GM18868 (cell line): Measurements from ENCODE around the gene CD63.
"Not testable (repeated sequence)": the region's sequence is repeated elsewhere in the genome, so short reads cannot be mapped to it uniquely, and the experiment has no call there.

ENCODE experiments used
- ATAC-seq: cut with Tn5 transposase; IDR thresholded peaks from one replicate; pipeline ENCODE4 v1.9.1; 2021; ENCODE audit warnings: mild to moderate bottlenecking, moderate library complexity; ENCODE audit not compliant: unreplicated experiment

Gene CD63, protein sequence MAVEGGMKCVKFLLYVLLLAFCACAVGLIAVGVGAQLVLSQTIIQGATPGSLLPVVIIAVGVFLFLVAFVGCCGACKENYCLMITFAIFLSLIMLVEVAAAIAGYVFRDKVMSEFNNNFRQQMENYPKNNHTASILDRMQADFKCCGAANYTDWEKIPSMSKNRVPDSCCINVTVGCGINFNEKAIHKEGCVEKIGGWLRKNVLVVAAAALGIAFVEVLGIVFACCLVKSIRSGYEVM

DNA sequence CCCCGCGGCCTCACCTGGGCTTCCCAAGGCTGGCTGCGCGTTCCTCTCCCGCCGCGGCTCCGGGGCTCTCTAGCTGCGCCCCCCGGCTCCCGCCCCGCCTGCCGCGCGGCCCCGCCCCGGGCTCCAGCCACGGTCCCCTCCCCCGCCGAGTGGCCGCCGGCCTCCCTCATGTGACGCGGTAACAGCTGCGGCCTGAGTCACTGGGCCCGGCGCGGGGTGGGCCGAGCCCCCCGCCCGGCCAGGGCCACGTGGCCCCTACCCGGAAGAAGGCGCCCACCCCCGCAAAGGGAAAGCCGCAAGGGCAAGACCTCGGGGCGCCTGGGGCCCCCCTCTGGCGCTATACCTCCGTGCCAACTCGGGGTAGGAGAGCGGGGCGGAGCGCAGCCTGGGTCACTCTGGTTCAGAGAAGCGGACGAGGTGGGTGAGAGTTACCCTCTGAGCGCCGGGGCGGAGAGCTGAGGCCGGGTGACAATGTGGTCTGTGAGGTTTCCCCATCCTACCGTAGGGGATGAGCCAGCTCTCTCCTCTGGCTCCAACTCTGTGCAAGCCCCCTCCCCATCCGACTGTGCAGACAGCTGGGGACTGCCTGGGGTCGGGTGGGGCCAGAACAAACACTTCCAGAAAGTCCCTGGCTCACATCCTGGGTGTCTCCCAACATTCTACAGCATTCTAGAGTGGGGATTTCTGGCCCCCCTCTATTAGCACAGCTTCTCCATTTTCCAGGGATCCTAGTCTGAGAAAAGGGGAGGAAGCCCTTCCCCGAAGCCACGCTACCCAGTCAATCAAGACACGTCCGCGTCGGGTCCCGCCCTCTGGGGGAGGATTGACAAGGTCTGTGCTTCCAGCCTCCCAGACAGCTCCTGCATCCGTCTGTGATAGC, at the start of gene CD63:
TSS of gene CD63 (minus strand) at position 71 of the 880 bp plus-strand sequence. CDS start 668 bp downstream, outside the sequence.
- peak; percentile 65 for ATAC-seq

DNA sequence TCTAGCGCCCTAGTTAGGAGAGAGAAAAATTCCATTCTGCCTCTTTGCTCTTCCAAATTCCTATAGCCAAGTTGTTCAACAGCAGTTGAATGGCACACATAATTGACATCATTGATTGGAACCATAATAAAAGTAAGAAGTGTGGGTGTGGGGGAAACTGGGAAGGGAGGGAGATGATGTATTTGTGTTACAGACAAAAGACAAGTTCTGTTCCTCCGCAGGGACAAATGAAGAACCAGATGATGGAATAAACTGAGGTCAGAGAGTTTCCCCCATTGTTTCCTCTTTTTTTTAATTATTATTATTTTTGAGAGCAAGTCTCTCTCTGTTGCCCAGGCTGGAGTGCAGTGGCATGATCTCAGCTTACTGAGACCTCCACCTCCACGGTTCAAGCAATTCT, 49.0 kb upstream of the CD63 start:
- ATAC-seq = no peak

DNA sequence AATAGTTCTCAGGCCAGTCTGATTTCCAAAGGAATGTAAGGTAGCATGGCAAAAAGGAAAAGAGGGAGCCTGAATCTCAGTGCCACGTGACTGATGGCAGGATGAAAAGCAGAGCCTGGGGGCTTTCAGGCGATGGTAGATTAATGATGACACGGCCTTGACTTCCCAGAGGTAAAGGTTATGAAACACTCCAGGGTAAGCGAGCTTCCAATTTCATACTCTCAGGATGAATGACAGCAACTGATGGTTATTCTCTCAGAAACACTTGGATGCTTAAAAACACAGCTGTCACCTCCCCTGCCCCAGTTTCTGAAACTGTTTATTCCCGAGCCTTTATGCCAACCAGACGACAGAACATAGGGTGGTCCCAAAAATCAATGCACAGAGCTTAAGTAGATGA, 42.9 kb upstream of the CD63 start:
- no peak for ATAC-seq

DNA sequence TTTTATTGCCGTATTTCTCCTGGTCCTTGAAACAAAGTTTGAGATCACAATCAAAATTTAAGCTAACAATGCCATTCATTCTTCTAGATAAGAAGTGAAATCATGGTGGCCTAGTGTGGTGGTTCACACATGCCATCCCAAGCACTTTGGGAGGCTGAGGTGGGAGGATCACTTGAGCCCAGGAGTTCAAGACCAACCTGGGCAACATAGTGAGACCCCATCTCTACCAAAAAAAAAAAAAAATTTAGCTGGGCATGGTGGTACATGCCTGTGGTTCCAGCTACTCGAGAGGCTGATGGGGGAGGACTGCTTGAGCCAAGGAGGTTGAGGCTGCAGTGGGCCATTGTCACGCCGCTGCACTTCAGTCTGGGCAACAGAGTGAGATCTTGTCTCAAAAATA, 38.3 kb upstream of the CD63 start:
- no peak for ATAC-seq

DNA sequence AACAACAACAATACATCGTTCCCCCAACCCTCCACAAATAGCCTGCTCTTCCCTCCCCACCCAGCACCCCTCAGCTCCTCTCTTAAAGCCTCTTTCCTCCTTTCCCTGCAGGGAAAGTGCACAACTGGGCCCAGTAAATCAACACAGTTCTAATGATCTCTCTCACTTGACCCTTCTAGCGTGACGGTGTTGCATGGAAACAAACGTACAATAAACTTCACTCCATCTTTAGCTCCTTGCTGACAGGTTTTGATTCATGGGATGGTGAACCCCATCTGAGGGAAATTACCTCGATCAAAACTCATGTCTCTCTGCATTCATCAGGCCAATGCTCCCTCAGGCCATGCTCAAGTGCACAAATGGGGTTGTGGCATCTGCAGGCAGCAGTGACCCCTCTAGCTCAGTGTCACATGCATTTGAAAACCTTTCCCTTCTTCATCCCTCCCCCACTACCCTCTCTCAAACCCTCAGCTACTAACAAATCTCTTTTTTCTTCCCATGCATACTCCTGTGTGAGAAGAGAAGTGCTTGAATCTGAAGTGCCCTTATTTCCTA, 37.0 kb upstream of the CD63 start:
- ATAC-seq = no peak

DNA sequence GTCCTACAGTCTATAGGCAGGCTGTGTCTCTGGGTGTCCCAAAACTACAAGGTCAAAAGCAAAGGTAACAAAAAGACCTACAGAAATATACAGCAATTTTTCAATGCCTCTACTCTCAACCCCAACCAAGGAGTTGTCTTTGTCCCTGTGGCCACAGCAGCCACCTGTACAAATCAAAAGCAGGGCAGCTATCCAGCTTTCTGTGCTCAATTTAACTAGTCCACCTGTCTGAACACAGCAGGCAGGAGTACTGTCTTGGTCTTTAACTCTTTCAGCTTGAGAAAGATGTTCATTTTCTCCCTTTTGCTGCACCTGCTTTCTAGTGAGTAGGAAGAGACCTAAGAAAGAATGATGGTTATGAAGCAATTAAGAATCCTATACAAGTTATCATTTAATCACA, 33.8 kb upstream of the CD63 start:
- ATAC-seq = no peak

DNA sequence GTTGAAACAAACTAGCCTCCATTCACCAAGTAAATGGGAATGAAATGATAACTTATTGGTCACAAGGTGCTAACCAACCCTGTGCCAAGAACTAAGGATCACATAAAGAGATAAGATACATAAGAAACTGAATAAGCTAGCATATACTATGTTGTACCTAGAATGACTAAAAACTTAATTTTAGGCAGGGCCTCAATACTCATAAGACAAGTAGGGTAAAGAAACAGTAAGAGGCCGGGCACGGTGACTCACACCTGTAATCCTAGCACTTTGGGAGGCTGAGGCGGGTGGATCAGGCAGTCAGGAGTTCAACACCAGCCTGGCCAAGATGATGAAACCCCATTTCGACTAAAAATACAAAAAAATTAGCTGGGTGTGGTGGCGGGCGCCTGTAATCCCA, 31.9 kb upstream of the CD63 start:
- ATAC-seq = no peak

DNA sequence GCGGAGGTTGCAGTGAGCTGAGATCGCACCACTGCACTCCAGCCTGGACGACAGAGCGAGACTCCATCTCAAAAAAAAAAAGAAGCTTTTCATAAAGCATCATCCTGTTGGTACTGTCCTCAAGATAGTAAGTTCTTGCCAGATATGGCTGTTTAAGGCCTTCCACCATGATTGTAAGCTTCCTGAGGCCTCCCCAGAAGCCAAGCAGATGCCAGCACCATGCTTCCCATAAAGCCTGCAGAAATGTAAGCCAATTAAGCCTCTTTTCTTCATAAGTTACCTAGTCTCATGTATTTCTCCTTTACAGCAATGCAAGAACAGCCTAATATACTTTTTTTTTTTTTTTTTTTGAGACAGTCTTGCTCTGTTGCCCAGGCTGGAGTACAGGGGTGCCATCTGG, 29.8 kb upstream of the CD63 start:
- not testable (repeated sequence) for ATAC-seq

DNA sequence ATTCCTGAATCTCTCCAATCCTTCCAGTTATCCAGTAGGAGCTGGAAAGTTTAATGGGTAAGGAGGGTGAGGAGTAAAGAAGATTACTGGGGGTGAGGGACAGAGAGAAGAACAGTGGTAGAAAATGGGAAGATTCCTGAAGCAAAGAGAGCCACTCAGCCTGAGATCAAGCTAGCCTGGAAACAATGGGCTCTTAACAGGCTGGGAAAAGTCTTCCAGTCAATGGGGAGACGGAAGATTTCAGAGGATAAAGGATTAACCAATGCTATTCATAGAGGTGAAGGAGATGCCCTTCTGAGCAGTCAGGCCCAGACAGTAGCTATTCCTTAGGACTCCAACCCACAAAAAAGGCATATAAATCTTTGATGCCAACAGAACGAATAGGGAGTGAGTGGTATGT, 28.9 kb upstream of the CD63 start:
- ATAC-seq = no peak

DNA sequence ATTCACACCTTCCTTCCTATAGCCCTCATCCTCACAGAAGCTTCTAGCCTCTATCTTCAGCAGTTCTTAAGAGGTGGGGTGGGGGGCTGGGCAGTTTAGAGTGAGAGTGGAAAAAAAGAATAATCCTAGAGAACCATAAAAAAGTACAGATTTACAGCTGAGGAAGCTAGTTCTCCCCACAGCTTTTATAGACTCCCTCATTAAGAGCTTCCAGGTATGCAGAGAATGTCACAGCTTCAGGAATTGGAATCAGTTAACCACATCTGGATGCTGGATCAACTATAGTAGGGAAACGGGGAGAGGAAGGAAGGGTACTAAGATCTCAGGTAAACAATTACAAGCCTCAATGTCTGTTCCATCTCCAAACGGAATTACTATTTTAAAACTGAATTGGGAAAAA, 26.4 kb upstream of the CD63 start:
- no peak for ATAC-seq

DNA sequence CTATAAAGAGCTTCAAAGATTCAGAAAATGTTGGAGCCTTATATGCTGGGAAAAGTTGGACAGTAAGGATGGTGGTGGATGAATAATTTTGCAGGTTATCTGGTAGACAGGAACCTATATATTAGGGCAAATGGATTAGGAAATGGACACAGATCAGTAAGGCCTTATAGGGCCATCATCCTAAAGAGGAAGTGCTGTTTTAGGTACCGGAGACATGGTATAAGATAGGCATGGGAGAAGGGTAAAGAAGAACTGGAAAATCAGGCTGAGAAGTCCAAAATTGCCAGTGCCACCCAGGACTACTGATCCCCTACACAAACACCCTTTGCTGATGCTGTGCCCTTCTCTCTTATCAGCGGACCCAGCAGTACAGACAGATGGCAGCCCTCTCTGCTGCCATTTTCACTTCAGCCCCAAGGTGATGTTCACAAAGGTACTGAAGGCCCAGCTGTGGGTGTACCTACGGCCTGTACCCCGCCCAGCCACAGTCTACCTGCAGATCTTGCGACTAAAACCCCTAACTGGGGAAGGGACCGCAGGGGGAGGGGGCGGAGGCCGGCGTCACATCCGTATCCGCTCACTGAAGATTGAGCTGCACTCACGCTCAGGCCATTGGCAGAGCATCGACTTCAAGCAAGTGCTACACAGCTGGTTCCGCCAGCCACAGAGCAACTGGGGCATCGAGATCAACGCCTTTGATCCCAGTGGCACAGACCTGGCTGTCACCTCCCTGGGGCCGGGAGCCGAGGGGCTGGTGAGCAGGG, 19.6 kb upstream of the CD63 start:
- no peak for ATAC-seq

DNA sequence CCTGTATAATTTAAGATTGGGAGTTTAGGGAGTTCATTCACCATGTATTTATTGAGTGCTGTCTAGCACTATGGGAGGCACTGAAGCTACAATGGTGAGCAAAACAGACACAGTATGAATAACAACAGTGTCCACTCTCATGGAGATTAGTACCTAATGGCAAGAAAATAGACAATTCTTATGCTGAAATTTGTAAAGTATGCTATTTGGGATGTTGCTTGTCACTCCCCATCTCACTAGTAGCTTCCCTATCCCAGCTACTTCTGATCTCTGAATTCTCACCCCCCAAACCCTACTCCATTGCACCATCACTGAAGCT, 18.1 kb upstream of the CD63 start:
- ATAC-seq = no peak

DNA sequence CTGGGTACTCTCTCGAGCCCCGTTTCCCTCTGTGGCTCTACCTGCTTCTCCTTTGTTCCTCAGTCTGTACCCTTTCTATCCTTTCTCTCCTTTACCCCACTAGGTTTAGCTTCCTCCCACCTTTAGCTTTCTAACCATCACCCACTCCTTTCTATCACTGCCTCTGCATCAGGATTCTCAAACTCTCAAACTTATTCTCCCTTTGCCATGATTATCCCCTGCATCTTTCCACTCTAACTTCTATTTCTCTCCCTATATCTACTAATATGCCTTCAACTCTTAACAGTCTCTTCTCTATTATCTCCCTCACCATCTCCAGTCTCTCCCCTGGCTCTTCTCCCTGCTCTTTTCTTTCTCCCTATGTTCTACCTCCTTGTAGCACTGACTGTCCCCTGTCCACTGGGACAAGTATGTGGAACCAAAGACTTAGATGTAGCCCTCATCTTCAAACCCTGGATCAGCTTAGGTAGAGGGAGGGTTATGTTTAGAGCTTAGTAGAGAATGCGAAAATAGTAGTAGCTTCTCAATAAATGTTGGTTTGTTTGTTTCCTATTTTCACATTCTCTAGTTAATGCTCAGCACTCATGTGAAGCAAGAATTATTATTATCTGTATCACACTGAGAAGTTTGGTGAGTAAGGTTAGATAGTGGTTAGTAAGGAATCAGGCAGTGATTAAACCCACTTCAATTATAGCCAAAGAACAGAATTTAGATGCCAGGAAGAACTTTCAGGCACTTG, 17.5 kb upstream of the CD63 start:
- ATAC-seq = no peak

DNA sequence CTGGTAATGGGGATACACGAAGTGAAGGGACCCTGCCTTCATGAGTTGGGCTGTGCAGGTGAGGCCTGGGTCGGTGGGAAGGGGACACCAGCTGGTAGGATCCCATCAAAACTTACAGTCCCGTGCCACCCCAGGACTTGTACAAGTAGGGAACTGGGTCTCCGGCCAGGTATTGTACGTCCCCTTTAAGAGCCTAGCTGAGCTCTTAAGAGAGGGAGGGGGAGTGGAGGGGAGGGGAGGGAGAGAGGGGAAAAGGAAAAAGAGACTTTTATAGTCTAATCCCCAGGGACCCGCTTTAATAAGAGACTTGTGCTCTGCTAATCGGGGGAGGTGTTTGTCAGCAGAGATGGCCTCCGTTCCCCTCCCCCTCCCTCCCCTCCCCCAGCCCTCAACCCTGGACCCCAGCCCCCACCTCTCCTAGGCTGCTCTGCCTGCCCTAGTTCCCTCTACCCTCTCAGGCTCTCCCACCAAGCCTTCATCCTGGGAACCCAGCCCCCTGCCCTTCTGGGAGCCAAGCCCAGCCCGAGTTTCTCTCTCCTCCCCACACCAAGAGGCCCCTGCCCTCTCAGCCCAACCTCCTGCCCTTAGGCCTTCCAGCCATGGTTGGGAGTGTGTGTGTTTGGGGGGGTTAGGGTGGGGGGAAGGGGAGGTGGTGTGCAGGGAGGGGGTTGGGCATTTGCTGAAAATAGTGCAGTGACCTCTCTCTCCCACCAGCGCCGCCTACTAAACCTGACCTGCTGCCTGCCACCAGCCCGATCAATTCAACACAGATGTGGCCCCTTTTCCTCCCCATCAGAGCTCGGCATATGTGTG, 16.8 kb upstream of the CD63 start:
- ATAC-seq = no peak

DNA sequence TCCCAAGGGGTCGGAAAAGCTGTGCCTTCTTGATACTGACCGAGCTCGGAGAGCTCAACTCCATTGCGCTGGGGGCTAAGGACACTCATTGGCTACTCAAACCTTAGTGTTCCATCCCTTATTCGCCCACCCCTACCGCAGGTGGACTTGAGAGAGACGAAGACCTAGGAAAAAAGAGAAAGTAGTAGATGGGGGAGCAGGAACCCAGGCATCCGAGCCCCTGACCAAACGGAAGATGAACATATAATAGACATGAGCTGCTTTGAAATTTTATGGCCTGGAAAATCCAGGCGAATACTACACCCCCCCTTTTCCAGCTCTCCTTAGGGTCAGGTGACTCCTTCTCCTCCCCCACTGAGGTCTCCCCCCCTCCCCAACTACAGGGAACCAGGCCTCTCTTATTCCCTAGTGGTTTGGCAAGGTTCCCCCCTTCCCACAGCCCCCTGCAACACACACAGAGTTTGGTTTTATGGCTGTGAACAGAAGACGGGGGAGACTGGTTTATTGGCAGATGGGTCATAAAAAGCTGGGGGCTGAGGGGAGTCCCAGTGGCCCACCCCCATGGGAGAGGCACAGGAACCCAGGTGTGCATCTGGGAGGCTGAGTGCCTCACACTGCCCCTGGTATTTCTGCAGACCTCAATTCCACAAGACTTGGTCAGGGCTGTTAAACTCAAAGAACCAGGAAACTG, 15.7 kb upstream of the CD63 start:
- ATAC-seq = no peak

DNA sequence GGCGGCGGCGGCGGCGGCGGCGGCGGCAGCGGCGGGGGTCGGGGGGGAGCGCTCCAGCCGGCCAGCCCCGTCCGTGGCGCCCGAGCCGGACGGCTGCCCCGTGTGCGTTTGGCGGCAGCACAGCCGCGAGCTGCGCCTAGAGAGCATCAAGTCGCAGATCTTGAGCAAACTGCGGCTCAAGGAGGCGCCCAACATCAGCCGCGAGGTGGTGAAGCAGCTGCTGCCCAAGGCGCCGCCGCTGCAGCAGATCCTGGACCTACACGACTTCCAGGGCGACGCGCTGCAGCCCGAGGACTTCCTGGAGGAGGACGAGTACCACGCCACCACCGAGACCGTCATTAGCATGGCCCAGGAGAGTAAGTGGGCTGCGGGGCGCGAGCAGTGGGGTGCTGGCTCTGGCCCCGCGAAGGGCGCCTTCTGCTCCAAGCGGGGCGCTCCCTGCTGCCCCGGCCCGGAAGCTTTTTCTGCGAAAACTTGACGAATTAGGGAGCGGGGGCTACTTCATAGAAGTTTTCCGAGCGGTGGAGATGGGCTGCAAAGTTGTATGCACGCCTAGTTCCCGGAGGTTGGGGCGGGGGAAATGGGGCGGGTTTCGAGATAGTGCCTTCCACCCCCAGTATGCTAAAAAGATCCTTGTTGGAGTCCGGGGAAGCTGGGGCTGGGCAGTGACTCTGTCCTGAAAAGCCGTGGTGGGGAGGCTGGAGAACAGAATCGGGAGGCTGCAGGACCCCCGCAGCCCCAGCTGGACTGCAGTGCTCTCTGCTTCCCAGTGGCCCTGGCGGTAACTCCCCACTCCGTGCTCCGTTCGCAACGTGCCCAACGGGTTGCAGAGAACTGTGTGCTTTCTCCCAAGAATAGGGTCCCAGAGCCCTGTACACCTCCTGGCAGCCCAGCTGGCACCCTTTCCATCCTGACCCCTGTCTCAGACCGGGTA, 14.9 kb upstream of the CD63 start:
- ATAC-seq = peak; percentile 48

DNA sequence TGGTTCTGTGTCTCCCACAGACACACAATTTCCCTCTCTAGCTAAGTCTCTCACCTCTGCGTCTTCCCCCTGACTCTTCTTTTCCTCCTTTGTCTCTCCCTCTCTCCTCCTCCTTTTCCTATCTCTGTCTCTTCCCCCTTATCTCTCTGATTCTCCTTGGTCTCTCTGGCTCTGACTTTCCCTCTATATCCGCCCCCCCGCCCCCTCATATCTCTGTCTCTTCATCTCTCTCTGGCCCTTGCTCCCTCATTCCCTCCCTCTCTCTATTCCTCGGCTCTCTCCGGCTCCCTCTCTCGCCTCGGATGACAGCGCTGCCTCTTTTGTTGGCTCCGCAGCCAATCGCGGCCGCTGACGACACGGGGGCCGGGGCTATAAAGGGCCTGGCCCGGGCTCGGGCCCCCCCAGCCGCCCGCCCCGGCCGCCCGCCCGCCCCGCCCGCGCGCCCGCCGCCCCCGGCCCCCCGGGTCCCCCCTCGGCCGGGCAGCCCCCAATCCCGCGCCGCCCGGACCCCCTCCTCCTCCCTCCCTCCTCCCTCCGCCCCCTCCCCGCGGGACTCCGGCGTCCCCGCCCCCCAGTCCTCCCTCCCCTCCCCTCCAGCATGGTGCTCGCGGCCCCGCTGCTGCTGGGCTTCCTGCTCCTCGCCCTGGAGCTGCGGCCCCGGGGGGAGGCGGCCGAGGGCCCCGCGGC, 14.1 kb upstream of the CD63 start, which contains the start of gene GDF11:
TSS of gene GDF11 (plus strand) at position 404 of the 687 bp plus-strand sequence. CDS start at position 599, 195 bp downstream.
- peak; percentile 36 for ATAC-seq
